ENCODE results near the gene MTX1. TPM values are rescaled to one million over a fixed set of nuclear protein-coding genes. Genes with fewer than 3 reads are reported as not detected.
A peak's percentile ranks its signal among the peaks of the same experiment; 100 is the strongest.
"Not testable (repeated sequence)": the region's sequence is repeated elsewhere in the genome, so short reads cannot be mapped to it uniquely, and the experiment has no call there.

Gene MTX1
- total RNA-seq, 1 donor from 2014 or later = 28.4 TPM

DNA sequence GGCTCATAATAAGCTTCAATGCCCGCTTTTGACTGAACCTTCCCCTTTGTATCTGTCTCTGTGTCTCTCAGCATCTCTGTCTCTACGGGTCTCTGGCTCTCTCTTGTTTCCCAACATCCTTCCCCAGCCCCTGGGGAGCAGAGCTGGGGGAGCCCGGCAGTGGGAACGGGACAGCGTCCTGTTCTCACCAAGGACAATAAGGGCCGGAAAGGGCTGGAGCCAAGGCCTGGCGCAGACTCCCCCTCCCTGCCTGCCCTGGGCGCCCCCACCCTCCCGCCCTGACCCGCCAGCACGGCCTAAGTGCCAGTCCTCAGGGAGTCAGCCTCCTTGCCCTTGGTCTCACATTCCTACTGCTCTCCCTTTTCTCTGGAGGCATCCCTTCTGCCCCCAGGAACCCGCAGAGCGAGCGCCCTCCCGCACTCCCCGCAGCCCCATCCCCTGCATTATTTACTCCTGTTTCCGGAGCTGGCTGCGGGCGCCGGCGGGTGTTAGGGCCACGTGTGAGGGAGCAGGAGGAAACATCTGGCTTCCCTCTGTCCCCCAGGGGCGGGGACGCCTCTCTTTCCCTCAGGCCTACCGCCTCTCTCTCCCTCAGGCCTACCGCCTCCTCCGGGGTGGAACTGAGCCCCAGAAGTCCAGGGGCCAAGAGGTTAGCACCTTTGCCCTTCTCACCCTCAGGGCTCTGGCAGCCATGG is 41.9 kb upstream of the MTX1 start:
- no peak overlapping the region for H3K4me3 ChIP-seq
- H3K36me3 ChIP-seq = peaks cover 30% of the 10 kb centered on the region
- ATAC-seq (peak; percentile 42), DNase-seq (peak; percentile 70)
- intact Hi-C loops (cut with DNase I) = loop anchor here (5.0 kb wide), 1 partner anchor 74 kb away; no protein-coding TSS in a partner anchor
- no peaks in the 10 kb centered on the region for H3K9me3 ChIP-seq
- H3K27ac ChIP-seq = peak overlapping the region; percentile 75
- H3K27me3 ChIP-seq = no peaks in the 10 kb centered on the region
- H3K4me1 ChIP-seq = peaks cover 17% of the 10 kb centered on the region
- TF ChIP-seq, protein P1, sequence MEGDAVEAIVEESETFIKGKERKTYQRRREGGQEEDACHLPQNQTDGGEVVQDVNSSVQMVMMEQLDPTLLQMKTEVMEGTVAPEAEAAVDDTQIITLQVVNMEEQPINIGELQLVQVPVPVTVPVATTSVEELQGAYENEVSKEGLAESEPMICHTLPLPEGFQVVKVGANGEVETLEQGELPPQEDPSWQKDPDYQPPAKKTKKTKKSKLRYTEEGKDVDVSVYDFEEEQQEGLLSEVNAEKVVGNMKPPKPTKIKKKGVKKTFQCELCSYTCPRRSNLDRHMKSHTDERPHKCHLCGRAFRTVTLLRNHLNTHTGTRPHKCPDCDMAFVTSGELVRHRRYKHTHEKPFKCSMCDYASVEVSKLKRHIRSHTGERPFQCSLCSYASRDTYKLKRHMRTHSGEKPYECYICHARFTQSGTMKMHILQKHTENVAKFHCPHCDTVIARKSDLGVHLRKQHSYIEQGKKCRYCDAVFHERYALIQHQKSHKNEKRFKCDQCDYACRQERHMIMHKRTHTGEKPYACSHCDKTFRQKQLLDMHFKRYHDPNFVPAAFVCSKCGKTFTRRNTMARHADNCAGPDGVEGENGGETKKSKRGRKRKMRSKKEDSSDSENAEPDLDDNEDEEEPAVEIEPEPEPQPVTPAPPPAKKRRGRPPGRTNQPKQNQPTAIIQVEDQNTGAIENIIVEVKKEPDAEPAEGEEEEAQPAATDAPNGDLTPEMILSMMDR (IDR thresholded peaks at IDR 0.05) = no peak

DNA sequence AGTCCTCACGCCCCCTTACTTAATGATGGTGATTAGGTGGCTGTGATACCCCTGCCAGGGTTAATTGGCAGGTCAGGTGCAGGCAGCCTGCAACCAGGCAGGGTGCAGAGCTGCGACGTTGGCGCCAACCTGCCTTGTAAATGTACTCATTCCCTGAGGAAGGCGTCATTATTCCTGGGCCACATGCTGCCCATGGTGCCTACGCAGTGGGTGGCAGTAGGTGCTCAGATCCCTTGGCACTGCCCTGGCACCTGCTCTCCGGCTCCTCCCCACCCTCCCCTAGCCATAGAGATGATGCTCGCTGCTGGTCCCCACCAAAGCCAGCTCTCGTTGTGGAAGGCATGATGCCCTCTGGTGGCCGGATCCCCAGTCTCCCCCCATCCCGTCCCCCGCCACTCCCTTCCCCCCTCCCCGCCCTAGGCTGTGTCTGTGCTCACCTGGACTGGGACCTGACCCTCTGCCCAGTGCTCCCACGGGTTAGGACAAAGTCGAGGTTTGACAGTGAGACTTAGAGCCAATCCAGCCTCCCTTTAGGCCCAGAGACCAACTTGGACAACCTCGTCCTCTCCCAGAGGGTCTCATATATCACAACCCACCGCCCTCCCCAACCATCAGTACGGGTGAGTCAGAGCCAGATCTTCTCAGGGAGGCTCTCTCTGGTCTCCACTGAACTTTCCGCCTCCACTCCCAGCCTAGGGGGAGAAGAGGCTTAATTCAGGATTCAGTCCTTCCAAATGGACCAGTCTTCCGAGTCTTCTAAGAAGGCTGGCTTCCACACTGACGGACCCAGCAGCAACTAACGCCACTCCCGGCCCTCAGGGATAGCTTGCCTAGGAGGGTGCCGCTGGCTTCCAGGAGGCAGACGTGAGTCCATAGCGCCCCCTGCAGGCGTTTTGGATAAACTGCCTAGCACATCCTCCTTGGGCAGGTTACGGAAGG is 41.1 kb upstream of the MTX1 start:
- Histone ChIP-seq H3K4me3 (peak overlapping the region; percentile 11), H3K9me3 (no peaks in the 10 kb centered on the region), H3K27me3 (no peaks in the 10 kb centered on the region), H3K36me3 (peaks cover 30% of the 10 kb centered on the region), H3K4me1 (peaks cover 21% of the 10 kb centered on the region), H3K27ac (peak overlapping the region; percentile 75)
- TF ChIP-seq, protein P1 (IDR thresholded peaks at IDR 0.05) = peak; percentile 86
- ATAC-seq = peak; percentile 92
- DNase-seq = peak; percentile 93
- intact Hi-C loops (cut with DNase I) = loop anchor here (5.0 kb wide), 1 partner anchor 75 kb away; no protein-coding TSS in a partner anchor

DNA sequence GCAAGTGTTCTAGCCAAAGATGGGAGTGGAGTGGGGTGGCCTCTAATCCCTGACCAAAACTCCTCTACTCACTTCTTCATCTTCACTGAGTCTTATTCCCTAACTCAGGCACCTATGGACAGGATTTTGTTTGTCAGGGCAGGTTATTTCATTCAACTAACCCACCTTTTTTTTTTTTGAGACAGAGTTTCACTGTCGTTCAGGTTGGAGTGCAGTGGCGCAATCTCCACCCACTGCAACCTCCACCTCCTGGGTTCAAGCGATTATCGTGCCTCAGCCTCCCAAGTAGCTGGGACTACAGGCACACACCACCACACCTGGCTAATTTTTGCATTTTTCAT is 40.4 kb upstream of the MTX1 start:
- Histone ChIP-seq H3K36me3 (peaks cover 30% of the 10 kb centered on the region), H3K4me1 (peaks cover 21% of the 10 kb centered on the region)
- intact Hi-C loops (cut with DNase I) = loop anchor here (5.0 kb wide), 1 partner anchor 76 kb away; no protein-coding TSS in a partner anchor
- ATAC-seq, DNase-seq, H3K9me3 ChIP-seq, H3K27me3 ChIP-seq, H3K4me3 ChIP-seq, H3K27ac ChIP-seq: not testable (repeated sequence)

DNA sequence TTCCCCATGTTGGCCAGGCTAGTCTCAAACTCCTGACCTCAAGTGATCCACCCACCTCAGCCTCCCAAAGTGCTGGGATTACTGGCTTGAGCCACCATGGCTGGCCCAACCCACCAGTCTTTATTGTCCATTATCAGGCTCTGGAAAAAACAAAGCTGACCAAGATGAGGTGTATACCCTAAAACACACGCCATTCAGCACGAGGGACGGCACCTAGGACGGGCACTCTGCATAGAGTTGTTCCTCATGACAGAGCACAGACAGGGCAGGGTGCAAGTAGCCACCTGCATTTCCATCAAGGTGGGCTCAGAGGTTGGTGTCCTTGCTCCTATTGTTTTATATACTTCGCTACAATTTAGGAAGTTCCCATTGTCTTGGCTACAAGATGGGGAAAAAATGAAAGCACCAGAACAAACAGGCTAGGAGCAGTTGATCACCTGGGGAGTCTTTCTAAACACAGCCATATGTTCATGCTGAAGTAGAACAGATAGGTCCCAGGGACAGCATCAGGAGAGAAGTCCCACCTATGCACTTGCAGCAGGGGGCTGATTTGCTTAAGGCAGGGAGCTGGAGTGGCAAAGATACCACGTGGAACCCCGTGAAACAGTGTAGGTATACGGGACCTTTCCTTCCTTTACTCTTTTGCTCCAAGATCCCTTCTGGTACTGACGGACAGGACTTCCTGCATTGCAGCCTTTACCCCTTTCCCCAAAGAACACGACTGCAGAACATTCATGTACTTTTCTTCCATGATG is 39.9 kb upstream of the MTX1 start:
- ATAC-seq = no peak
- Histone ChIP-seq H3K36me3 (peaks cover 30% of the 10 kb centered on the region), H3K27me3 (no peaks in the 10 kb centered on the region), H3K4me3 (no peak overlapping the region), H3K4me1 (peaks cover 24% of the 10 kb centered on the region), H3K27ac (no peak overlapping the region), H3K9me3 (no peaks in the 10 kb centered on the region)
- TF ChIP-seq, protein P1 (IDR thresholded peaks at IDR 0.05) = no peak
- no peak for DNase-seq
- intact Hi-C loops (cut with DNase I) = loop anchor here (5.0 kb wide), 1 partner anchor 76 kb away; no protein-coding TSS in a partner anchor

DNA sequence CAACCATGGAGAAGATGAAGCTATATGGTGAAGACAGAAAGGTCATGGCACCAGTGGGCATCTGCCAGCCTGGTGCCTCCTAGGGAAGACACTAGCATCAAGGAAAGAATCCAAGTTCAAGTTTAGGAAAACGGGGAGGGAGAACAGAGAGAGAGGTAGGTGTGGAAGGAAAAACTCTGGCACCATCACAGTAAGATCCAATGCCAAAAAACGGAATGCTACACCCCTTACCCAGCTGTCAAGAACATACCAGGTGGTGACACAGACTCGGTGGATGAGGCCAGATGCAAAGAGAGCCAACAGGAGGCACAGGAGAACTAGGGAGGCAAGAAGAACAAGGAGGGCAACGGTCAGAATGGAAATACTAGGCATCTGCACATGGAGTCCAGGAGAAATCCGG is 39.0 kb upstream of the MTX1 start:
- intact Hi-C loops (cut with DNase I) = loop anchor here (5.0 kb wide), 1 partner anchor 77 kb away; no protein-coding TSS in a partner anchor
- TF ChIP-seq, protein P1 (IDR thresholded peaks at IDR 0.05) = no peak
- Histone ChIP-seq H3K4me1 (peaks cover 24% of the 10 kb centered on the region), H3K4me3 (no peak overlapping the region), H3K27ac (no peak overlapping the region), H3K36me3 (peaks cover 30% of the 10 kb centered on the region), H3K27me3 (no peaks in the 10 kb centered on the region), H3K9me3 (no peaks in the 10 kb centered on the region)
- no peak for DNase-seq
- no peak for ATAC-seq

Measured in upper lobe of right lung (tissue), 1 donor.